H1 (cell line): ENCODE measurements around the gene YARS1. TPM values are rescaled to one million over a fixed set of nuclear protein-coding genes. Genes with fewer than 3 reads are reported as not detected.

Experiments
- CHD2 ChIP-seq: IDR thresholded peaks from 2 replicates; pipeline ENCODE4 v1.6.1; 2012; ENCODE audit warnings: low read length, improper control_type of control experiment
- JUND ChIP-seq: IDR thresholded peaks from 2 replicates; pipeline ENCODE4 v1.6.1; 2011; ENCODE audit warnings: mild to moderate bottlenecking, improper control_type of control experiment, low read length
- RNF2 ChIP-seq: fragments of 200-900, 300-1000 bp; sonication (generic); IDR thresholded peaks from 2 replicates; pipeline ENCODE4 v1.7.1; 2016; ENCODE audit warnings: borderline replicate concordance, low read depth, mild to moderate bottlenecking, antibody characterized with exemption, low read length; ENCODE audit not compliant: poor library complexity, severe bottlenecking; ENCODE audit errors: missing control alignments
- SP1 ChIP-seq: IDR thresholded peaks from 2 replicates; pipeline ENCODE4 v1.6.1; 2011; ENCODE audit warnings: low read depth, low read length
- SUZ12 ChIP-seq: fragments of 200-600 bp; sonication (generic); IDR thresholded peaks from 2 replicates; pipeline ENCODE4 v1.6.1; 2012; ENCODE audit warnings: mild to moderate bottlenecking, inconsistent platforms, low read length, moderate library complexity, mixed read lengths
- TAF1 ChIP-seq: IDR thresholded peaks from 2 replicates; pipeline ENCODE4 v1.6.1; 2011; ENCODE audit warnings: mild to moderate bottlenecking, low read depth, low read length
- polyA plus RNA-seq, 7 experiments: library from polyadenylated mRNA; depleted of rRNA in 3 of 7; stranded (reverse) in 5 of 7; unstranded in 2 of 7; fragments of >200 nt in 5 of 7; fragments of 200-250 nt in 2 of 7; gene quantifications; 1 replicate in 5 of 7; 2 replicates in 1 of 7; 4 replicates in 1 of 7; pipeline versions ENCODE4 v1.2.1 to v1.2.3, GENCODE V29; 2011 to 2013; ENCODE audit warnings: missing spikeins in 2 of 7, mixed read lengths in 2 of 7
- total RNA-seq: library from RNA; stranded (reverse); fragmentation: NEBNext Ultra II Directional; extraction: Animal tissue kit (Norgen Biotek cat#: 25700); gene quantifications from 2 replicates; pipeline ENCODE4 v1.2.1, GENCODE V29; 2021

YARS1 gene
- total and polyA plus RNA-seq, 2 of the 8 experiments (the other 6 are each of a cell fraction or from before 2014, with no cell fraction given): 47.1 to 226 TPM

DNA sequence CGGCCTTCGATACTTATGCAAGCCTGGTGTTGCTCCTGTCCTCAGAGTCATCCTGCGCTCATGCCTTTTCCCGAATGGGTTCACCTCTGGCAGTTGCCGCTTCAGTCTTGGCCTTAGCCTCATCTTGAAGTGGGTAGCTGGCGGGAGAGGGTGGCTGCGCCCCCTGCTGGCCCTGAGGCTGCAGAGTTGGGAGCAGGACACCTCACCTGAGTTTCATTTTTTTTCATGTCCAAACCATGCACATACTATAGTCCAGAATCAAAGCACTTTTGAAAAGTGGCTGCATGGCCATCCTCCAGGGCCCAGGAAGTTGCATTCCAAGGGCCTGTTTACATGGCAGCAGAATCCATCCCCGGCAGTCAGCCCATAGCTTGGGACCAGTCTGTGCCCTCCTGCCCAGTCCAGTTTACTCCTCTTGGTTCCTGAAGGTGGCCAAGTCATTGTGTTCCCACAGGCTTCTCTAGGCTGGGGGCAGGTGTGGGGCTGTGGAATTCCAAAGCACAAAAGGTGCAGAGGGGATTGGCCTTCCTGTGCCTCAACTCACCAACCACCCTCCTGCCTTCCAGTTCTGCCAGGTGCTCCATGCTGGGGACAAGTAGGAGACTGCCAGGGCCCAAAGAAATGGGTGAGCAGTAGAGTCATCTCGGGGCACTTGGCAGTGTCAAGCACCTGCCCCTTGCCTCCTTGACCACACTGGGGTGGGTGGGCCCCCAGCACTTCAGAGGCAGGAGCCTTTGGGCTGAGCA, 44.0 kb downstream of the YARS1 start (continued):
- no peak for TF ChIP-seq RNF2
- no peak for TF ChIP-seq JUND
- no peak for TF ChIP-seq SUZ12
- no peak for TF ChIP-seq SP1
- TF ChIP-seq TAF1: no peak
- no peak for TF ChIP-seq CHD2
- TF ChIP-seq, all 59 proteins: peak for 10
